GM12873 (cell line): ENCODE results near the gene CYP27C1.

Source experiments
- CTCF ChIP-seq: IDR thresholded peaks from 2 replicates; pipeline ENCODE4 v1.5.1; 2012; ENCODE audit warnings: low read depth, mild to moderate bottlenecking, moderate library complexity, low read length, control low read depth; ENCODE audit not compliant: insufficient read depth; ENCODE audit errors: missing control alignments

CYP27C1 gene

GRCh38 chr2:127175751-127176354, 44.2 kb downstream of the CYP27C1 start:
- no peak for TF ChIP-seq CTCF

GRCh38 chr2:127175041-127175721, 44.9 kb downstream of the CYP27C1 start:
- no peak for TF ChIP-seq CTCF

- TF ChIP-seq CTCF, result no peak
Measured at GRCh38 chr2:127174640-127175039, 45.5 kb downstream of the CYP27C1 start.

- no peak for TF ChIP-seq CTCF
Measured at GRCh38 chr2:127174136-127174535, 46.0 kb downstream of the CYP27C1 start.

GRCh38 chr2:127173057-127173456, 47.0 kb downstream of the CYP27C1 start:
- no peak for TF ChIP-seq CTCF

- no peak for TF ChIP-seq CTCF
Measured at GRCh38 chr2:127172306-127172705, 47.8 kb downstream of the CYP27C1 start.

- TF ChIP-seq CTCF, result no peak
Measured at GRCh38 chr2:127170452-127171197, 49.5 kb downstream of the CYP27C1 start.
